Neural cell (in vitro differentiated cells): Measurements from ENCODE around the gene PIGT.

Experiments used
- CTCF ChIP-seq: fragments of 450-650 bp; IDR thresholded peaks from 2 replicates; pipeline ENCODE4 v1.5.1; 2014; ENCODE audit warnings: antibody characterized with exemption, mild to moderate bottlenecking, moderate library complexity; ENCODE audit not compliant: poor library complexity, severe bottlenecking
- EZH2 ChIP-seq: fragments of 200-600, 300-800 bp; shearing (Covaris generic), sonication (generic); IDR thresholded peaks from 2 replicates; pipeline ENCODE4 v1.6.1; 2014; ENCODE audit warnings: antibody characterized with exemption, low read length, borderline replicate concordance, mild to moderate bottlenecking; ENCODE audit not compliant: insufficient read depth, poor library complexity, severe bottlenecking
- MXI1 ChIP-seq: fragments of 450-650 bp; conservative IDR thresholded peaks from 2 replicates; pipeline ENCODE4 v1.6.1; 2014; ENCODE audit warnings: antibody characterized with exemption, mild to moderate bottlenecking; ENCODE audit not compliant: poor library complexity, severe bottlenecking
- POLR2AphosphoS5 ChIP-seq: IDR thresholded peaks from 2 replicates; pipeline ENCODE4 v1.6.1; 2012

GRCh38 chr20:45432294-45432693 is 16.4 kb downstream of the PIGT start:
- TF ChIP-seq POLR2AphosphoS5 (no peak), CTCF (no peak), MXI1 (no peak), EZH2 (no peak)
